Cardiac muscle cell (in vitro differentiated cells and primary cell): Measurements from ENCODE around the gene WSCD2. TPM values are rescaled to one million over a fixed set of nuclear protein-coding genes. Genes with fewer than 3 reads are reported as not detected.

Experiments
- DNase-seq, 2 donors: peaks; one replicate each; pipeline versions ENCODE4 v3.0.0 to v3.0.0-alpha.2; 2010 to 2017; ENCODE audit warnings: low read depth in 1 of 2, low spot score in 1 of 2
- H3K27ac ChIP-seq: fragments of 200-600 bp; sonication (generic); 2 replicates; pipeline ENCODE4 v1.5.1; 2016
- H3K27me3 ChIP-seq: fragments of 200-600 bp; sonication (generic); 2 replicates; pipeline ENCODE4 v1.6.0; 2016; ENCODE audit warnings: control low read depth
- H3K36me3 ChIP-seq: fragments of 200-600 bp; sonication (generic); 2 replicates; pipeline ENCODE4 v1.5.1; 2016; ENCODE audit warnings: control low read depth
- H3K4me1 ChIP-seq: fragments of 200-600 bp; sonication (generic); 2 replicates; pipeline ENCODE4 v1.8.1; 2017; ENCODE audit warnings: low read depth, mild to moderate bottlenecking, mixed run types
- H3K4me3 ChIP-seq: fragments of 200-600 bp; sonication (generic); 2 replicates; pipeline ENCODE4 v1.5.1; 2016; ENCODE audit warnings: mild to moderate bottlenecking
- H3K9me3 ChIP-seq: fragments of 200-600 bp; sonication (generic); 2 replicates; pipeline ENCODE4 v1.5.1; 2017; ENCODE audit warnings: low read depth, mild to moderate bottlenecking, control low read depth
- polyA plus RNA-seq: library from polyadenylated mRNA; unstranded; fragments of >200 nt; fragmentation: Nextera tagmentation; extraction: Ambion mirVana; gene quantifications from 2 replicates; pipeline ENCODE4 v1.2.1, GENCODE V29; 2016
- total RNA-seq: library from RNA; depleted of rRNA; stranded (reverse); fragments of >200 nt; gene quantifications from 2 replicates; pipeline ENCODE4 v1.2.3, GENCODE V29; 2016
- TF ChIP-seq, protein P1 (sequence below): IDR thresholded peaks from 2 replicates; pipeline ENCODE4 v1.5.1; 2012; ENCODE audit warnings: low read depth, mild to moderate bottlenecking, low read length

WSCD2 gene
- 4.1 and 7.0 TPM in 2 replicates for total RNA-seq
- 5.8 and 7.1 TPM in 2 replicates for polyA plus RNA-seq

DNA sequence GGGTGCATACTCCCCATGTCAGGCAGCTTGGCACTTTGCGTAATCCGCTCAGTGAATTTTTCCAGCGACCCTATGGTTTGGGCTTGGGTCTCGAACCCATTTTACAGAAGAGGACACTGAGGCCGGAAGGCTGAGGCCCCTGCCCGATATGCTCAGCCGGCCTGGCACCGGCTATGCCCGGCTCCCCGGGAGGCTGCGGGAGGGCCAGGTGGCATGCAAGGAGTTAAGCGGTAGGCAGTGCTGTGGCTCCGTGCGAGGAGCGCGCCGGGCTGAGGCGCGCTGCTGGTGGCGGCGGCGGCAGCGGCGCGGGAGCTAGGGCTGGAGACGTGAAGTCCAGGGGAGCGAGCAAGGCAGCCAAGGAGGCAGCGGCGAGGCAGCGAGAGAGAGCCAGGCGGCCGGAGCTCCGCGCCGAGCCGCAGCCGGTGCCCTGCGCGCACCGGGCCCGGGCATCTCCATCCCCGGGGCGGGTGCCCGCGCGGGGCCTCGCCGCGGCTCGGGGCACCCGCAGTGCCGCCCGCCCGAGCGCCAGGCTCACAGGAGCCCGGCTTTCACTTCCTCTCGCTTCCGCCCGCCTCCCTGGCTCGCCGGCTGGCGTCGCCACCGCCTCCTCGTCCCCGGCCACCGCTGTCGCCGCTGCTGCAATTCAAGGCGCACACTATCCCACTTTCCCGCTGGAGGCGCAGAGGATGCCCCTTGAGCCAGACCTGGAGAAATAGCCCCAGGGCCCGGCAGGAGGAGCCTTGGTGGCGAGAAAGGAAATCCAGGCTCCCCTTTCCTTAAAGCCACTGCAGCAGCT is at the start of gene WSCD2:
Gene WSCD2 (plus strand): TSS at position 272 of the 796 bp plus-strand sequence. CDS start 66,545 bp downstream, outside the sequence.
- Histone ChIP-seq H3K36me3 (no peaks in the 10 kb centered on the region), H3K27ac (no peak within 1 kb of the TSS), H3K9me3 (no peaks in the 10 kb centered on the region), H3K27me3 (peaks cover 4% of the 10 kb centered on the region), H3K4me1 (peaks cover 3% of the 10 kb centered on the region), H3K4me3 (peak within 1 kb of the TSS; percentile 36)
- peak; percentile 11 to 84 for DNase-seq
- TF ChIP-seq, protein P1, sequence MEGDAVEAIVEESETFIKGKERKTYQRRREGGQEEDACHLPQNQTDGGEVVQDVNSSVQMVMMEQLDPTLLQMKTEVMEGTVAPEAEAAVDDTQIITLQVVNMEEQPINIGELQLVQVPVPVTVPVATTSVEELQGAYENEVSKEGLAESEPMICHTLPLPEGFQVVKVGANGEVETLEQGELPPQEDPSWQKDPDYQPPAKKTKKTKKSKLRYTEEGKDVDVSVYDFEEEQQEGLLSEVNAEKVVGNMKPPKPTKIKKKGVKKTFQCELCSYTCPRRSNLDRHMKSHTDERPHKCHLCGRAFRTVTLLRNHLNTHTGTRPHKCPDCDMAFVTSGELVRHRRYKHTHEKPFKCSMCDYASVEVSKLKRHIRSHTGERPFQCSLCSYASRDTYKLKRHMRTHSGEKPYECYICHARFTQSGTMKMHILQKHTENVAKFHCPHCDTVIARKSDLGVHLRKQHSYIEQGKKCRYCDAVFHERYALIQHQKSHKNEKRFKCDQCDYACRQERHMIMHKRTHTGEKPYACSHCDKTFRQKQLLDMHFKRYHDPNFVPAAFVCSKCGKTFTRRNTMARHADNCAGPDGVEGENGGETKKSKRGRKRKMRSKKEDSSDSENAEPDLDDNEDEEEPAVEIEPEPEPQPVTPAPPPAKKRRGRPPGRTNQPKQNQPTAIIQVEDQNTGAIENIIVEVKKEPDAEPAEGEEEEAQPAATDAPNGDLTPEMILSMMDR, result peak; percentile 4

DNA sequence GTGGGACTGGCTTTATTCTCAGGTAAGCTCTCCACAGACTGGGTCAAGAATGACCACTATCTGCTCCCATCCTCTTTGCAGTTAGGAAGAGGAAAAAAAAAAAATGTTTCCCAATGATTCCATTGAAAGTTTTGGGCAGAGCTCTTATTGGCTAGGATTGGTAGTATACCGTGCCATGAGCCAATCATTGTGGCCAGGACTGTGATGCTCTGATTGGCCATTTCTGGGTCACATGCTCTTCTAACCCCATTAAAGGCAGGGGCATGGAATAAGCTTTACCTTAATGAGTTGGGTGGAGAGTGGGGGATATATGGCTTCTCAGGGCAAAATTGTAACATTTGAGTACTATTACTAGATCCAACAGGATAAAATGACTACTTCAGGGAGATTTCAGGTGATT is 49.4 kb upstream of the WSCD2 start:
- Histone ChIP-seq H3K27me3 (no peaks in the 10 kb centered on the region), H3K9me3 (no peaks in the 10 kb centered on the region), H3K4me1 (no peaks in the 10 kb centered on the region), H3K36me3 (no peaks in the 10 kb centered on the region), H3K27ac (no peak overlapping the region), H3K4me3 (no peak overlapping the region)
- TF ChIP-seq, protein P1, result no peak
- no peak for DNase-seq

DNA sequence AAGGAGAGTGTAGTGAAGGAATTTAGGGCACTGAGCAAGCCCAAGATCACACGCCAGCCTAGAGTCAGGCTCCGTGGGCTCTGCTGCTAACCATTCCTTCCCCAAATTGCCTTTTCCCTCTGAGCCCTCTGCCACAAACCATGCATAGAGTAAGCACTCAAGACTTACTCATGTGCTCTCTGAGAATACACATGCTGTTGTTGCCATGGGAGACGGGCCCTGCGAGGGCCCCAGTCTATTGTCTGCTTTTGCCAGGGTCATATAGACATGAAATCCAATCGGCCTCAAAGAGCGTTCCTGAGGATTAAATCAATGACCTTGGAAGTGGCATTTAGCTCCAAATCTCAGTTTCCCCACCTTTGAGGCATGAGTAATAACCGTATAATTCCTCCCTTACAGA is 48.7 kb upstream of the WSCD2 start:
- Histone ChIP-seq H3K27ac (no peak overlapping the region), H3K4me3 (no peak overlapping the region), H3K27me3 (no peaks in the 10 kb centered on the region), H3K9me3 (no peaks in the 10 kb centered on the region), H3K36me3 (no peaks in the 10 kb centered on the region), H3K4me1 (no peaks in the 10 kb centered on the region)
- no peak for DNase-seq
- TF ChIP-seq, protein P1, result no peak

DNA sequence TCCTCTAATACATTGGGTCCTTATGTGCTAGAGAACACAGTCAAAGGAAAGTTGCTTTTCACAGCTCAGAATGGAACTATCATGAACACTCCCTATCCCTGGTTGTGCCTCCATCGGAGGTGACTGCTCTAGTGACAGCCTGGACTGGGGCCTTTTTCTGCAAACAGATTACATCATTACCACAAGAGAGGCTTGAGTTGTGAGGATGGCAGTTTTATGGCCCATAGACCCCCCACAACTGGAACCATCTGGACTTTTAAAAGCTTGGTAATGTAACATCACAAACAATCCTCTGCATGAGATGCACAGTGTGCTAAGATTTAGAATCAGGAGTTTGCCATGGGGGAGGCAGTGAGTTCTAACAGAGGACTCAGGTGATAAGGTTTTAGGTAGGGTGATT is 46.6 kb upstream of the WSCD2 start:
- TF ChIP-seq, protein P1, result no peak
- Histone ChIP-seq H3K9me3 (no peaks in the 10 kb centered on the region), H3K4me3 (no peak overlapping the region), H3K36me3 (no peaks in the 10 kb centered on the region), H3K27me3 (no peaks in the 10 kb centered on the region), H3K4me1 (no peaks in the 10 kb centered on the region), H3K27ac (no peak overlapping the region)
- no peak for DNase-seq

DNA sequence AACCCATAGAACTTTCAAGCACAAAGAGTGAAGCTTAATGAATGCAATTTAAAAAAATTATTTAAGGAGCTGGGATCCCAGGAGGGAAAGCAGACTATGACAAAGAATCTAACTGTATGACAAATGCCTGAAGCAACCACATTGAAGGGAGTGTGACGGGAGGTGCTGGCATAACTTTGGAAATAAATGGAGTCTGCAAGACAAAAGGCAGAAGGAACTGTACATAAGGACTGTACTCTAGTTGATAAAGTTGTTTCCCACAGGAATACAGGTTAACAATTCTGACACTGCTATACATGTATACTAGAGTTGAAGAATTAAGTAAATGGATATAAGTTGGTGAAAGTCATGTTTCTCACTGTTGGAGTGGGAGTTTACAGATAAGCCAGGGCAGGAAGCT is 41.2 kb upstream of the WSCD2 start:
- TF ChIP-seq, protein P1, result no peak
- no peaks in the 10 kb centered on the region for H3K27me3 ChIP-seq
- H3K4me1 ChIP-seq, result no peaks in the 10 kb centered on the region
- H3K36me3 ChIP-seq, result no peaks in the 10 kb centered on the region
- H3K4me3 ChIP-seq, result no peak overlapping the region
- DNase-seq, result no peak
- H3K9me3 ChIP-seq, result no peaks in the 10 kb centered on the region
- H3K27ac ChIP-seq, result no peak overlapping the region
